Neutrophil (primary cell): ENCODE data around the gene ABHD17A.

Experiments
- H3K27ac ChIP-seq: fragments of 200-600 bp; sonication (generic); 2 replicates; pipeline ENCODE4 v1.5.1; 2016; ENCODE audit warnings: mild to moderate bottlenecking, moderate library complexity
- H3K27me3 ChIP-seq: fragments of 200-600 bp; sonication (generic); 2 replicates; pipeline ENCODE4 v1.6.0; 2016; ENCODE audit warnings: mild to moderate bottlenecking
- H3K36me3 ChIP-seq: fragments of 200-600 bp; sonication (generic); 2 replicates; pipeline ENCODE4 v1.5.1; 2017
- H3K4me1 ChIP-seq, 2 experiments: fragments of 200-600 bp in 1 of 2; sonication (generic) in 1 of 2; 1 replicate in 1 of 2; 2 replicates in 1 of 2; pipeline versions ENCODE4 v1.5.1 to v1.6.1; 2013 to 2016; ENCODE audit warnings: low read depth in 1 of 2, low read length in 1 of 2, mild to moderate bottlenecking in 1 of 2, moderate library complexity in 1 of 2; ENCODE audit not compliant: control insufficient read depth in 1 of 2, insufficient read depth in 1 of 2
- H3K4me3 ChIP-seq, 2 experiments: fragments of 200-600 bp in 1 of 2; sonication (generic) in 1 of 2; 1 replicate in 1 of 2; 2 replicates in 1 of 2; pipeline ENCODE4 v1.5.1; 2013 to 2016; ENCODE audit warnings: low read depth in 1 of 2, low read length in 1 of 2, mild to moderate bottlenecking in 1 of 2, moderate library complexity in 1 of 2
- H3K9me3 ChIP-seq: fragments of 200-600 bp; sonication (generic); 2 replicates; pipeline ENCODE4 v1.5.1; 2016
- CTCF ChIP-seq: fragments of 200-600 bp; sonication (generic); IDR thresholded peaks from 2 replicates; pipeline ENCODE4 v1.5.1; 2016; ENCODE audit warnings: antibody characterized with exemption

ABHD17A gene

GRCh38 chr19:1910177-1910576 is 24.9 kb upstream of the ABHD17A start:
- H3K4me1 ChIP-seq: peaks cover 1 to 5% of the 10 kb centered on the region in 2 experiments
- H3K4me3 ChIP-seq: no peak overlapping the region
- H3K9me3 ChIP-seq: no peaks in the 10 kb centered on the region
- H3K27ac ChIP-seq: no peak overlapping the region
- H3K27me3 ChIP-seq: peaks cover 8% of the 10 kb centered on the region
- no peak for TF ChIP-seq CTCF
- H3K36me3 ChIP-seq: peaks cover 5% of the 10 kb centered on the region

- no peak for TF ChIP-seq CTCF
- peaks cover 6 to 8% of the 10 kb centered on the region in 2 experiments for H3K4me1 ChIP-seq
- H3K27me3 ChIP-seq: peaks cover 8% of the 10 kb centered on the region
- no peak overlapping the region for H3K4me3 ChIP-seq
- H3K36me3 ChIP-seq: peaks cover 5% of the 10 kb centered on the region
- H3K27ac ChIP-seq: no peak overlapping the region
- H3K9me3 ChIP-seq: no peaks in the 10 kb centered on the region
These were observed 24.4 kb upstream of the ABHD17A start for GRCh38 chr19:1909761-1910080.

- H3K27ac ChIP-seq: no peak overlapping the region
- TF ChIP-seq CTCF: no peak
- no peak overlapping the region for H3K4me3 ChIP-seq
- H3K4me1 ChIP-seq: peaks cover 12 to 16% of the 10 kb centered on the region in 2 experiments
- no peaks in the 10 kb centered on the region for H3K9me3 ChIP-seq
- peaks cover 5% of the 10 kb centered on the region for H3K36me3 ChIP-seq
- H3K27me3 ChIP-seq: peaks cover 8% of the 10 kb centered on the region
These were observed 23.0 kb upstream of the ABHD17A start for GRCh38 chr19:1908364-1908678.

- Histone ChIP-seq H3K9me3 (no peaks in the 10 kb centered on the region), H3K27me3 (peaks cover 8% of the 10 kb centered on the region), H3K4me3 (no peak overlapping the region), H3K27ac (no peak overlapping the region), H3K36me3 (no peaks in the 10 kb centered on the region), H3K4me1 (peaks cover 12 to 19% of the 10 kb centered on the region in 2 experiments)
- TF ChIP-seq CTCF: no peak
These were observed 22.5 kb upstream of the ABHD17A start for GRCh38 chr19:1907563-1908363.

- Histone ChIP-seq H3K4me3 (no peak overlapping the region), H3K27ac (no peak overlapping the region), H3K4me1 (peaks cover 16 to 22% of the 10 kb centered on the region in 2 experiments), H3K36me3 (no peaks in the 10 kb centered on the region), H3K9me3 (no peaks in the 10 kb centered on the region), H3K27me3 (peaks cover 8% of the 10 kb centered on the region)
- no peak for TF ChIP-seq CTCF
These were observed 21.8 kb upstream of the ABHD17A start for GRCh38 chr19:1906985-1907562.
